H1 (cell line): ENCODE results near the gene ZKSCAN8. TPM values are rescaled to one million over a fixed set of nuclear protein-coding genes. Genes with fewer than 3 reads are reported as not detected.

Experiments used
- ASH2L ChIP-seq: fragments of 200-600, 300-600 bp; sonication (generic); IDR thresholded peaks from one replicate; pipeline ENCODE4 v1.7.1; 2017; ENCODE audit warnings: low read length
- BCL11A ChIP-seq, 2 experiments: IDR thresholded peaks; one replicate each; pipeline ENCODE4 v1.6.1; 2011; ENCODE audit warnings: low read depth in 2 of 2, low read length in 2 of 2, mild to moderate bottlenecking in 2 of 2
- BRCA1 ChIP-seq: IDR thresholded peaks from 2 replicates; pipeline ENCODE4 v1.6.1; 2012; ENCODE audit warnings: low read depth, low read length, improper control_type of control experiment
- CBX5 ChIP-seq: fragments of 300-800, 300-1000 bp; sonication (generic); IDR thresholded peaks from 2 replicates; pipeline ENCODE4 v1.7.1; 2016; ENCODE audit warnings: antibody characterized with exemption, low read length, low read depth
- CHD1 ChIP-seq: IDR thresholded peaks from 2 replicates; pipeline ENCODE4 v1.6.1; 2012; ENCODE audit warnings: low read depth, low read length, improper control_type of control experiment
- CHD2 ChIP-seq: IDR thresholded peaks from 2 replicates; pipeline ENCODE4 v1.6.1; 2012; ENCODE audit warnings: low read length, improper control_type of control experiment
- EGR1 ChIP-seq: IDR thresholded peaks from 2 replicates; pipeline ENCODE4 v1.6.1; 2011; ENCODE audit warnings: low read depth, low read length, borderline replicate concordance
- GTF2F1 ChIP-seq: IDR thresholded peaks from 2 replicates; pipeline ENCODE4 v1.6.1; 2012; ENCODE audit warnings: low read depth, low read length, improper control_type of control experiment, borderline replicate concordance
- HDAC2 ChIP-seq, 2 experiments: fragments of 300-600 bp in 1 of 2; sonication (generic) in 1 of 2; IDR thresholded peaks; 2 replicates each; pipeline ENCODE4 v1.6.1; 2011 to 2012; ENCODE audit warnings: low read depth in 2 of 2, low read length in 2 of 2, mild to moderate bottlenecking in 2 of 2, moderate library complexity in 2 of 2, borderline replicate concordance in 1 of 2, inconsistent platforms in 1 of 2
- HDAC6 ChIP-seq: IDR thresholded peaks from one replicate; pipeline ENCODE4 v1.7.1; 2012; ENCODE audit warnings: low read depth, mild to moderate bottlenecking, inconsistent platforms, low read length, moderate library complexity
- JUN ChIP-seq: IDR thresholded peaks from 2 replicates; pipeline ENCODE4 v1.6.1; 2011; ENCODE audit warnings: low read depth, mild to moderate bottlenecking, improper control_type of control experiment, low read length
- JUND ChIP-seq: IDR thresholded peaks from 2 replicates; pipeline ENCODE4 v1.6.1; 2011; ENCODE audit warnings: mild to moderate bottlenecking, improper control_type of control experiment, low read length
- KDM4A ChIP-seq: IDR thresholded peaks from one replicate; pipeline ENCODE4 v1.7.1; 2012; ENCODE audit warnings: low read depth, mild to moderate bottlenecking, moderate library complexity, low read length, inconsistent platforms; ENCODE audit not compliant: severe bottlenecking
- KDM5A ChIP-seq: fragments of 200-600 bp; IDR thresholded peaks from 2 replicates; pipeline ENCODE4 v1.7.1; 2012; ENCODE audit warnings: mild to moderate bottlenecking, low read length, inconsistent platforms, mixed read lengths
- MAFK ChIP-seq: IDR thresholded peaks from 2 replicates; pipeline ENCODE4 v1.6.1; 2012; ENCODE audit warnings: low read depth, mild to moderate bottlenecking, improper control_type of control experiment, low read length
- NRF1 ChIP-seq: IDR thresholded peaks from 2 replicates; pipeline ENCODE4 v1.6.1; 2011; ENCODE audit warnings: mild to moderate bottlenecking, low read depth, low read length, improper control_type of control experiment
- PHF8 ChIP-seq: fragments of 200-600 bp; sonication (generic); conservative IDR thresholded peaks from 2 replicates; pipeline ENCODE4 v1.7.1; 2012; ENCODE audit warnings: low read depth, mild to moderate bottlenecking, inconsistent platforms, low read length, moderate library complexity
- POLR2AphosphoS5 ChIP-seq: IDR thresholded peaks from 2 replicates; pipeline ENCODE4 v1.6.1; 2011; ENCODE audit warnings: low read depth, low read length
- POU5F1 ChIP-seq: IDR thresholded peaks from 2 replicates; pipeline ENCODE4 v1.6.1; 2011; ENCODE audit warnings: low read depth, mild to moderate bottlenecking, low read length, moderate library complexity
- RFX5 ChIP-seq: IDR thresholded peaks from 2 replicates; pipeline ENCODE4 v1.6.1; 2011; ENCODE audit warnings: low read depth, low read length, improper control_type of control experiment, borderline replicate concordance
- SIRT6 ChIP-seq: IDR thresholded peaks from one replicate; pipeline ENCODE4 v1.7.1; 2012; ENCODE audit warnings: low read length, inconsistent platforms
- SIX5 ChIP-seq: IDR thresholded peaks from 2 replicates; pipeline ENCODE4 v1.6.1; 2011; ENCODE audit warnings: mild to moderate bottlenecking, low read depth, low read length
- SP1 ChIP-seq: IDR thresholded peaks from 2 replicates; pipeline ENCODE4 v1.6.1; 2011; ENCODE audit warnings: low read depth, low read length
- SP4 ChIP-seq: IDR thresholded peaks from 2 replicates; pipeline ENCODE4 v1.6.1; 2012; ENCODE audit warnings: low read length, inconsistent platforms
- SUZ12 ChIP-seq: fragments of 200-600 bp; sonication (generic); IDR thresholded peaks from 2 replicates; pipeline ENCODE4 v1.6.1; 2012; ENCODE audit warnings: mild to moderate bottlenecking, inconsistent platforms, low read length, moderate library complexity, mixed read lengths
- TAF1 ChIP-seq: IDR thresholded peaks from 2 replicates; pipeline ENCODE4 v1.6.1; 2011; ENCODE audit warnings: mild to moderate bottlenecking, low read depth, low read length
- TBP ChIP-seq: IDR thresholded peaks from 2 replicates; pipeline ENCODE4 v1.6.1; 2011; ENCODE audit warnings: low read depth, low read length, improper control_type of control experiment
- polyA plus RNA-seq, 7 experiments: library from polyadenylated mRNA; depleted of rRNA in 3 of 7; stranded (reverse) in 5 of 7; unstranded in 2 of 7; fragments of >200 nt in 5 of 7; fragments of 200-250 nt in 2 of 7; gene quantifications; 1 replicate in 5 of 7; 2 replicates in 1 of 7; 4 replicates in 1 of 7; pipeline versions ENCODE4 v1.2.1 to v1.2.3, GENCODE V29; 2011 to 2013; ENCODE audit warnings: missing spikeins in 2 of 7, mixed read lengths in 2 of 7
- total RNA-seq: library from RNA; stranded (reverse); fragmentation: NEBNext Ultra II Directional; extraction: Animal tissue kit (Norgen Biotek cat#: 25700); gene quantifications from 2 replicates; pipeline ENCODE4 v1.2.1, GENCODE V29; 2021
- TF ChIP-seq, protein P1 (sequence below): IDR thresholded peaks from 2 replicates; pipeline ENCODE4 v1.6.1; 2012; ENCODE audit warnings: inconsistent platforms

ZKSCAN8 gene
- total and polyA plus RNA-seq, 2 of the 8 experiments (the other 6 are each of a cell fraction or from before 2014, with no cell fraction given) = 10.7 to 24.1 TPM

DNA sequence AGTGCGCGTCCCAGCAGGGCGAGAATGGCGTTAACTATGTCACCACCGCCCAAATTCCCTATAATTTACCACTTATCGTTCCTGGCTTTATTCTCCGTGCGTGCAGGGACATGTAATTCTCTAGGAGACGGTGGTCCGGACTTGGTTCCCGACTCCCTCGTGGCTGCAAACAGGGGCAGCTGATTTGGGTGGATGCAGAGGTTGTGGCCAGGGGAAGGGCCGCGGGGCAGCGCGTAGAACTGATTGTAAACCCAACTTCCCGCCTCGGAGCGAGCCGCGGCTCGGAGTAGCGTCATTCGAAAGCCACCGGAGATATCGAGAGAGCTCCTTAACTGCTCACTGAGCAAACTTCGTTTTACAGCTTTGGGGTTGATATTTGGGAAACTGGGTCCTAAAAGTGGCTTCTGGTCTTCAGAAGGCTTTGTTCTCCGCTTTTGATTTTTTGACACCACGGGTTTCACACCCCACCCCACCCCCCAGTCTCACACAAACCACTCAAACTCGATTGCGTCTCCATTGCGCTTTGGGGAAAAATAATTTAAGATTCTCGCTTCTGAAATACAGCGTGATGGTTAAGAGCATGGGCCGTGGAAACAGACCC is 65.9 kb downstream of the ZKSCAN8 start (continued):
- TF ChIP-seq BRCA1 (no peak), PHF8 (no peak), RFX5 (no peak), GTF2F1 (no peak), ASH2L (no peak), CBX5 (no peak), MAFK (no peak), JUND (no peak), SP1 (no peak), SP4 (no peak), SIX5 (no peak), SUZ12 (peak; percentile 85; the same call in 1 of the 2 replicates), POU5F1 (no peak), HDAC2 (IDR thresholded peaks at IDR 0.05; ENCODE audit: borderline replicate concordance in 1 of 2, low read depth in 2 of 2, low read length in 2 of 2) (no peak), JUN (no peak), BCL11A (IDR thresholded peaks at IDR 0.05; ENCODE audit: low read depth in 2 of 2, low read length in 2 of 2) (no peak), HDAC6 (no peak), SIRT6 (no peak), CHD2 (no peak), CHD1 (no peak), TBP (no peak), EGR1 (no peak), NRF1 (no peak), POLR2AphosphoS5 (no peak), KDM5A (no peak), TAF1 (peak; percentile 43; the same call in 1 of the 2 replicates), KDM4A (peak; percentile 44)
- TF ChIP-seq, protein P1, sequence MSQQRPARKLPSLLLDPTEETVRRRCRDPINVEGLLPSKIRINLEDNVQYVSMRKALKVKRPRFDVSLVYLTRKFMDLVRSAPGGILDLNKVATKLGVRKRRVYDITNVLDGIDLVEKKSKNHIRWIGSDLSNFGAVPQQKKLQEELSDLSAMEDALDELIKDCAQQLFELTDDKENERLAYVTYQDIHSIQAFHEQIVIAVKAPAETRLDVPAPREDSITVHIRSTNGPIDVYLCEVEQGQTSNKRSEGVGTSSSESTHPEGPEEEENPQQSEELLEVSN = peak; percentile 85
